HG02763 (cell line): ENCODE data around the gene TLE5.
"Not testable (repeated sequence)": the region's sequence is repeated elsewhere in the genome, so short reads cannot be mapped to it uniquely, and the experiment has no call there.

Source experiments
- ATAC-seq: cut with Tn5 transposase; IDR thresholded peaks from one replicate; pipeline ENCODE4 v1.9.1; 2021; ENCODE audit warnings: mild to moderate bottlenecking, moderate library complexity; ENCODE audit not compliant: unreplicated experiment

The TLE5 gene

GRCh38 chr19:3027981-3028304 lies 34.4 kb downstream of the TLE5 start:
- no peak for ATAC-seq

GRCh38 chr19:3027292-3027691 lies 35.0 kb downstream of the TLE5 start:
- no peak for ATAC-seq

- ATAC-seq: no peak
Observed at GRCh38 chr19:3026768-3027167, 35.5 kb downstream of the TLE5 start.

DNA sequence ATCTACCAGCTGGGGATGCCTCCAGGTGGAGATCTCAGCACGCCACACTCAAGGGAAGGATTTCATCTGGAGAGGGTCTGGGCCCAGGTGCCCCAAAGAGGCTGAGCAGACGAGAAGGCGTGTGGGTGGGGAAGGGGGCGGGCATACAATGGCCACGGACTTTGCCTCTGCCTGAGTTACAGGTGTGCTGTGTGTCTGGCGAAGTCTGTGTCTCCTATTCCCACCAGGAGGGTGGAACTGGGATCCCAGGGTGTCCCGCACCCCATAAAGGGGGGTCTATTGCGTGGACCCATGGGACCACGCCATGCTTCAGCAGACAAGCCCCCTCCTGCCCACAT lies 36.8 kb downstream of the TLE5 start:
- ATAC-seq: no peak

GRCh38 chr19:3024870-3025548 lies 37.3 kb downstream of the TLE5 start:
- ATAC-seq: no peak

DNA sequence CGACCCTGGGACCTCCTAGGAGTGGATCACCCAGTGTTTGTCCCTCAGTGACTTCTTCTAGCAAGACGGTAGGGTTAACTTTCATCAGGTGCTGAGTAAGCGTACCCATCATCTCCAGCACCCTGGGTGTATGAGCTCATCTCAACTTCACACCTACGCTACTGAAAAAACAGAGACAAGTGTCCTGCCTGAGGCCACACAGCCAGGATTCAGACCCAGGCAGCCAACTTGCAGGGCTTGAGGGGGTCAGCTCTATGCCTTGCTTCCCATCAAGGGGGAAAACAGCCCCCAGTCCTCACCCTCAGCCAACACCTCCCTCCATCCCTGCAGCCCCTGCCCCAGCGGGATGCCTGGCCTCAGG lies 37.8 kb downstream of the TLE5 start:
- ATAC-seq: no peak

- no peak for ATAC-seq
Observed at GRCh38 chr19:3020321-3020960, 41.9 kb downstream of the TLE5 start.

- ATAC-seq: no peak
Observed at GRCh38 chr19:3019211-3019854, 43.0 kb downstream of the TLE5 start.

DNA sequence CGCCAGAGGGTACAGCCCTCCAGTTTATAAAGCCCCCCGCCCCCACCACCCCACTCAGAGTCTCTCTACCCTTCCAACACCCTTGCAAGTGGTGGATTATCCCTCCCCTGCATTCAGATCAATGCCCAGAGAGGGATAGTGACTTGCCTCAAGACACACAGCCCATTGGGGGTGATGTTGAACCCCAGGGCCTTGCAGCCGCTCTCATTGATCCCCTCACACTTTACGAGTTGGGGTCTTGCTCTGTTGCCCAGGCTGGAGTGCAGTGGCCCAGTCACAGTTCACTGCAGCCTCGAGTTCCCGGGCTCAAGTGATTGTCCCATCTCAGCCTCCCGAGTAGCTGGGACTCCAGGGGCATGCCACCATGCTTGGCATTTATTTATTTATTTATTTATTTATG lies 44.4 kb downstream of the TLE5 start:
- no peak for ATAC-seq

- no peak for ATAC-seq
Observed at GRCh38 chr19:3015126-3016057, 46.9 kb downstream of the TLE5 start.

GRCh38 chr19:3014135-3014534 lies 48.2 kb downstream of the TLE5 start:
- no peak for ATAC-seq

DNA sequence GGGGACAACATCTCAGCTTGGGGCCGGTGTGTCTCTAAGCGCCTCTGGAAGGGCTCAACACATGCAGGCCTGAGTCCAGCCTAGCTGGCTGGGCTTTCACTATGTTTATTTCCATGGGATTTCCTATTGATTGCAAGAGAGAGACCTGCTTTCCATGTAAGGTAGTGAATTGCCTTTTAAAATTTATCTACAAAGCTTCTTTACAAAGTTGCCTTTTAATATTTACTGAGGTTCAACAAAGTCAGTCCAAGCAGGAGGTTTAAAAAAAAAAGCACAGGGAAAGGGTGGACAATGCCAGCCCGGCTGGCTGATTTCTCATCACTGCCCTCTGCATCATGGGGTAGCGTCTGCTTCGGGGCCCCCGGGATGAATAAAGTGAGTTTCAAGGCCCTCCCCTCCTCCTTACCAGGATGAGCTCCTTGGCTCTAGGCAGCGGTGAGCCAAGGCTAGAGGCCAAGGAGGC lies 49.0 kb downstream of the TLE5 start:
- ATAC-seq: no peak

- no peak for ATAC-seq
Observed at GRCh38 chr19:3012621-3013262, 49.6 kb downstream of the TLE5 start.

GRCh38 chr19:3012059-3012458 lies 50.2 kb downstream of the TLE5 start:
- not testable (repeated sequence) for ATAC-seq

DNA sequence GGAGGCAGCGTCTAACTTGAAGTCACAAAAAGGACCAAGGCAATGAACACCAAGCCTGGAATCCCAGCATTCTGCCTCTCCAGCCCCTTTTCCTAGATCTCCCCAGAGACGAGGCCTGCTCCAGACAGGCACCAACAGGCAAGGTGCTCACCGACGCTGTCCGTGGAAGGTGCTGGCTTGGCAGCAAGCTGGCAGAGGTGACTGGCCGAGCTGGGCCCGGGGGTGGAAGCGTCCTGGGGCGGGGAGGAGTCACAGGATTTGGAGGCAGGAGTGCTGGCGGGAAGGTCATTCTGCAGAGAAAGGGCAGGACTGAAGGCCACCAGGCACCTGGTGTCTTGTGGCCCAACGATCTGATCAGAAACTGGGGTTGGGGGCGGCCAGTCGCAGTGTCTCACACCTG lies 51.4 kb downstream of the TLE5 start:
- no peak for ATAC-seq

DNA sequence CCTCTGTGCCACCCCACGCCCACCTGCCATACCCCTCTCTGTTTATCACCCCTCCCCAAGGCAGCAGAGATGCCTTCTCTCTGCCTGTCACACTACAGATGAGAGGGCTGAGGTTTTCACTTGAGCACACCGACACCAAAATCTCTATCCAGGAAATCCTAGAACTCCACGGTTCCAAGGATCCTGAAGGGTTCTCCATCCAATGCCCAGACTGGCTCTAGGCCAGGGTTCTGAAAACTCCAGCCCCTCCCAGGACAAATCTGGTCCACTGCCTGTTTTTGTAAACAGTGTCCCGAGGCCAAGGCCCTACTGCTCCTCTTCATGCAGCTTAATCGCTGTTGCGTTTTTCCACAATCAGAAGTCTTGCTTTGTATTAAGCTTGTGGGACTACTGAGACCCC lies 53.3 kb downstream of the TLE5 start:
- no peak for ATAC-seq

DNA sequence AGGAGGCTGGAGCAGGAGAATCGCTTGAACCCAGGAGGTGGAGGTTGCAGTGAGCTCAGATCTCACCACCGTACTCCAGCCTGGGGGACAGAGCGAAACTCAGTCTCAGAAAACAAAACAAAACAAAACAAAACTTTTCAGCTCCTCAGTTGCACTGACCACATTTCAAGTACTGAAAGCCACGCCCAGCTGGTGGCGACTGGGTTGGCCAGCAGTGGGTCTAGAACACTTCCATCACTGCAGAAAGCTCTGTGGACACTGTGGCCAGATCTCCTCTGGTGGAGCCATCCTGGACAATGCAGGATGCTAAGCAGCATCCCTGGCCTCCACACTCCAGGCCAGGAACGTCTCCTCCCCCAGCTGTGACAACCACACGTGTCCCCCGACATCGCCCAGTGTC lies 54.3 kb downstream of the TLE5 start:
- ATAC-seq: no peak

GRCh38 chr19:3006075-3006767 lies 56.1 kb downstream of the TLE5 start:
- ATAC-seq: no peak

GRCh38 chr19:3005345-3005744 lies 57.0 kb downstream of the TLE5 start:
- ATAC-seq: no peak

GRCh38 chr19:3004522-3004921 lies 57.8 kb downstream of the TLE5 start:
- ATAC-seq: no peak
